GM19193 (cell line): ENCODE measurements around the gene METTL22.

Experiments
- POLR2A ChIP-seq: IDR thresholded peaks from 4 replicates; pipeline ENCODE4 v1.6.1; 2011; ENCODE audit not compliant: insufficient read depth, insufficient read length; ENCODE audit errors: extremely low read depth

Gene METTL22

DNA sequence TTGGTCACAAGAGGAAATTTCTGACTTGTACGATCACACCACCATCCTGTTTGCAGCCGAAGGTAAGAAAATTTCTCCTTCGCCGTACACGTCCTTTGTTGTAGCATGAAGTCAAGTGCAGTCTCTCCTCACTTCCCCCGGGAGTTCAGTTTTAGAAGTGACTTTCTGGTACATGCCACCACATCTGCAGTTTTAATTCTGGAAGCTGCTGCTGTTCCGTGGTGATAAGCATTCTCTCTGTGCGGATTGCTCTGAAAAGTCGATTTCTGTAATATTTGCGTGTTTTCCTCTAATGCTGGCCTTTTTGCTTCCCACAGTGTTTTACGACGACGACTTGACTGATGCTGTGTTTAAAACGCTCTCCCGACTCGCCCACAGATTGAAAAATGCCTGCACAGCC is 20.6 kb downstream of the METTL22 start:
- no peak for TF ChIP-seq POLR2A

GRCh38 chr16:8644211-8645140 is 23.0 kb downstream of the METTL22 start:
- TF ChIP-seq POLR2A = no peak

DNA sequence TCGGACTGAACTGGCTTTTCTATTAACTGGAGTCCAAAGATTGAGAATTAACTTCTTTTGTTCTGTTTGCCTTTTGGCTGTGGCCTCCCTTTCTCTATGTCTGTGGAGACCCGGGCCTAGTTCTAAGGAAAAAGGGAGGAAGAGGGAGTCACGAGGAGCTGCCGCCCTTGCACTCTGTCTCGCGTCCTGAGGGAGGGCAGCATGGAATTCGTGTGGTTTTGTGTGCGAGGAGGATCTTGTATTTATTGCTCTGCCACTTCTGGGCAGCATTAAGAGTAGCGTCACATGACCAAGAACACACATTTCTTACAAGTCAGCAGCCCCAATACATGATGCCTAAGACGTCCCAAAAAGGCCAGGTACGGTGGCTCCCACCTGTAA is 23.6 kb downstream of the METTL22 start:
- TF ChIP-seq POLR2A = no peak

- no peak for TF ChIP-seq POLR2A
These were observed 24.3 kb downstream of the METTL22 start for GRCh38 chr16:8645831-8646230.

DNA sequence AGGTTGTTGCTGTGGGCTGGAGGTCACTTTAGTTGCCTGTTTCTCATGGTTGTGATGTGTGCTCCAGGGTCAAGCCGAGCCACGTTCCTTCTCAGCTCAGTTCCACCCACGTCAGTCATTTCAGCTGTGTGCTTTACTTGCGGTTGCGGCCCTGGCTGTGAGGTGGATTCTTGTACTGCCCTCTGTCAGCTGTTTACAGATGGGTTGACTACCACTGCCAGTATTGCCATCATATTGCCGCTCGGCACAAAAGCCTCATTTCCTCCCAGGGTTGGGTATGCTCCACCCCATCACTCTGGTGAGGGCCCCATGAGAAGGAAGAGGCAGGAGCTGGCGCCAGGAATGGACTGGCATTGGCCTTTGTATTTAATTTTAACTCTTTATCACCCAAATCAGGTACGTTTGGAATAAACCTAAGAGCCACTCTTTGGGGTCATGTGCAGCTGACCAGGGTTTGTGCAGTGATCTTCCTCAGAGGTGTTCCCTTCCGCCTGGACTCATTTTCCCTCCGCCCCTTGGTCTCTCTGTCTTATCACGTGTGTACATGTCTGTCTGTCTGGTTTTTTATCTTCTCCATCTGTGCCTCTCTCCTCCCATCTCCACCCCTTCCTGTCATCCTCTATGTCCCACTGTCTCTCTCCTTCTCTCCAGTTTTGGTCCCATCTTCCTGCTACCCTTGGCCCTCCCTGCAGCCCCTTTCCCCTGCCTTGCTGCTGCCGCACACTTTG is 25.0 kb downstream of the METTL22 start:
- no peak for TF ChIP-seq POLR2A

DNA sequence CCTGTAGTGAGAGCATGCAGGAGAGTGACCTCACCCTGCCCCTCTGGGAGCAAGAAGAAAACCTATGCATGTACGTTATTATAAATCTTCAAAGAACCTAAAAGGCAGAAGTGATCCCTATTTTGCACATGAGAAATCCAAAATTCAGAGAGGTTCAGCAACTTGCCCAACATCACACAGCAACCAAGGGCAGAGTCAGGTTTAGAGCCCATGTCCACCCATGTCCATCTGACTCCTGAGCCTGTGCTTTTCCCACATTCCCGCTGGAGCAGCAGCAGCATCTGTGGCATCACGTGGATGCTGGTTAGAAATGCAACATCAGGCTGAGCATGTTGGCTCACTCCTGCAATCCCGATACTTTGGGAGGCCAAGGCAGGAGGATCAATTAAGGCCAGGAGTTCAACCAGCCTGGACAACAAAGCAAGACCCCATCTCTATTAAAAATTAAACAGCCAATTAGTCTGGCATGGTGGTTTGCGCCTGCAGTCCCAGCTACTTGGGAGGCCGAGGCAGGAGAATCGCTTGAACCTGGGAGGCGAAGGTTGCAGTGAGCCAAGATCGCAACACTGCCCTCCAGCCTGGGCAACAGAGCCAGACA is 26.3 kb downstream of the METTL22 start:
- no peak for TF ChIP-seq POLR2A

DNA sequence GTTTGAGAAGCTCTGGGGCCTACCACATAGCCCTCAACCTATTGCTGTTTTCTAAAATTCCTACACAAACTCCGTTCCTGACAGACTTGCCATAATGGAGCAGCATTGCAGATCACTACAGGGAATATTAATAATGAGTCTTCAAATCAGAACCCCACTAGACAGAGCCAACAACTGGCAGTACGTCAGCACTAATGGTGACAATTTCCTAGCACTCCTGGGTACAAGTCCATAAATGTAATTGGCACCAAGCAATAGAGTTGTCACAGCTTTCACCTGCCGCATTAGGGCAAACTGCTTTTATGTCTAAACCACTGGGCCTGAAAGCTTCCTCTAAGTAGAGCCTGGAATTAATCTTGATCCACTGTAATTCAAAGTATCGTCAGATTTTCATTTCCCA is 27.4 kb downstream of the METTL22 start:
- no peak for TF ChIP-seq POLR2A

GRCh38 chr16:8649829-8650554 is 28.5 kb downstream of the METTL22 start:
- no peak for TF ChIP-seq POLR2A

DNA sequence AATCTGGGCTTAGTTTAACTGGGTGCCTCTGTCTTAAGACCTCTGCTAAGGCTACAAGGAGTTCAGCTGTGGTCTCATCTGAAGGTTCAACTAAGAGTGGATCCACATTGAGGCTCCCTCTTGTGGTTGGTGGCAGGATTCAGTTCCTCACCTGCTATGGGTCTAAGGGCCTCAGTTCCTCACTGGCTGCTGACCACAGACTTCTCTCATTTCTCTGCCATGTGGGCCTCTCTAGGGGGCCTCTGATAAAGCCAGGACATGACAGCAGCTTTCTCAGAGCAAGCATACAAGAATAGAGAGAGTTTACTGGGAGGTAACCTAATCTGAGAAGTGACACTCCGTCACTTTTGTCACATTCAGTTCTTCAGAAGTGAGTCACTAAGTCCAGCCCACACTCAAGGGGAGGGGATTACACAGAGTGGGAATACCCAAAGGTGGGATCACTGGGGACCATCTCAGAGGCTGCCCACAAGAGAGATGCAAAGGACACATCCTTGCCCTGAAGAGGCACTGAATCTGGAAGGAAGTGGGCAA is 33.8 kb downstream of the METTL22 start:
- TF ChIP-seq POLR2A = no peak

DNA sequence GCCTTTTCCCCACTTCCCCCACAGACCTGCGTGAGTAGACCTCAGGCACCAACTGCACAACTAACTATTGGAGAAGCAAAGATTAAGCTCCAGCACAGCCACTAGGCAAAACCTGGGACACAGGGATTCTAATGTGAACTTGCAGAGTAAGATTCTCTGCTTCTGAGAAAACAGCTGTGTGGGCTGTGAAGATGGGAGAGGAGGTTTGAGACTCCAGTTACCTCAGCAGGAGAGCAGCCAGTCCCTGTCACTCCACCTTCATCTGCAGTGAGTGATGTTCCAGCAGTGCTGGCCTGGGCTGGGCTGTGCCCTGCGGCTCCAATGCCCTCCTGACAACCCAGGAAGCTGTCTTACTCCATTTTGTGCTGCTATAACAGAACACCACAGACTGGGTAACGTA is 34.9 kb downstream of the METTL22 start:
- TF ChIP-seq POLR2A = no peak

DNA sequence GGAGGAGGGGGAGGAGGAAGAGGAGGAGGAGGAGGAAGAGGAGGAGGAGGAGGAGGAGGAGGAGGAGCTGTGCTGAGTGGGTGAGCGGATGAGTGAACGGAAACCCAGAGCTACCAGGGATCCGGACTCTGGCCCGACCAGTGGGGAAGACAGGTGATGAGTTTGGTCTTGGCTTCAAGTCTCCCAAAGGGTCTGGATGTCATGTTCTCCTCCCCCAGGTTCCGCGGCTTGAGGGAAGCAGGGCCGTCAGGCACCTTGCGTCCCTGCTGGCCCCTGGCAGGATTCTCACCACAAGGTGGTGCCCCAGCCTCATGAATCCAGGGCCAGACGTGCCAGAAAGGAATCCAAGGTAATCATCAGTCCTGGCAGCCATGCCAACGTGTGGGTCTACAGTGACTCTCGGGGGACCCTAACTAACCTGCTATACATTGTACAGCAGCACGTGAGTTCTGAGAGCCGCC is 39.4 kb downstream of the METTL22 start:
- no peak for TF ChIP-seq POLR2A

DNA sequence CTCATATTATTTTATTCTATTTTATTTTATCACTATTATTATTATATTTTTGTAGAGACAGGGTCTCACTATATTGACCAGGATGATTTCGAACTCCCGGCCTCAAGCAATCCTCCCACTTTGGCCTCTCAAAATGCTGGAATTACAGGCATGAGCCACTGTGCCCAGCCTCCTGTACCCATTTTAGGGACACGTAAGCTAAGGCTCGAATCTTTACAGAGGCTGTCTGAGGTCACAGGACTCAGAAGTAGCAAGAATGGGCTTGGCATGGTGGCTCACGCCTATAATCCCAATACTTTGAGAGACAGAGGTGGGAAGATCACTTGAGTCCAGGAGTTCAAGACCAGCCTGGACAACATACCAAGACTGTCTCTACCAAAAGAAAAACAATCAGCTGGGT is 40.2 kb downstream of the METTL22 start:
- TF ChIP-seq POLR2A = no peak

DNA sequence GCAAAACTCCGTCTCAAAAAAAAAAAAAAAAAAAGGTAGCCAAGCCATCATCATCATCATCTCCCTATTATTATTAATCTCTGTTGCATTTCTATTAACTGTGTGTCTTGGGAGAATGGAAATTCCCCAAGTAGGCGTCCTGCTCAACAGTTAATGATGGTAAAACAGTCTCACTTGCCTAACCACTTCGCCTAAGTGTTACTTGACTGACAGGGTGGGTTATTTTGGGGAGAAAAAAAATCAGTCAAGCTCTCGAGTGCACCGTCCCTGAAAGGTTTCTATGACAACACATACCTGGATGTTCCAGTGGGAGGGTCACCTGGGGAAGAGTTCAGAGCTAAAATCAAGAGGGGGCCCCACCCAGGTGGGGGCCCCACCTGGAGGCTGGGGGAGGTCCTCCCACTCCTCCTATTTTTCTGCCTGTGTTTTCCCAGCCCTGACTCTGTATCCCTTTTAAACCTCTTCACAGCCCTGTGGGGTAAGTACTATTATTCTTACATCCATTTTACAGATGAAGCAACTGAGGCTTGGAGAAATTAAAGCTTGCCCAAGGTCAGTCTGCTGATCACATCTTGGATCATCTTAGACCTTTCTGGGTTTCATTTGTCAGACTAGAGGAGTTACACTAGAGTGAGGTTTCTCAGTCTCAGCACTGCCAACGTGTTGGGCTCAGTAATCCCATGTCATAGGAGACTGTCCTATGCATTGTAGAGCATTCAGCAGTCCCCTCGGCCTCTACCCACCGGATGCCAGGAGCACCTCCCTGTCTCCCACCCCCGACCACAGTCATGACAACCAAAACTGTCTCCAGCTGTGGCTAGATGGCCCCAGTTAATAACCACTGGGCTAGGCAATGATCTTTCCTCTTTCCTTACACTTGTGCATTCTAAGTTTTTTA is 41.9 kb downstream of the METTL22 start:
- TF ChIP-seq POLR2A = no peak

GRCh38 chr16:8665529-8665928 is 44.0 kb downstream of the METTL22 start:
- no peak for TF ChIP-seq POLR2A
